Duodenal mucosa (tissue), 2 donors: Measurements from ENCODE around the gene LIN7B.

Experiments used
- H3K27ac ChIP-seq: one replicate; pipeline ENCODE4 v1.7.0; 2013; ENCODE audit warnings: low read depth, low read length
- H3K27me3 ChIP-seq, 2 donors: one replicate each; pipeline ENCODE4 v1.7.0; 2013; ENCODE audit warnings: low read length in 2 of 2, control low read depth in 1 of 2; ENCODE audit not compliant: insufficient read depth in 2 of 2, control insufficient read depth in 1 of 2
- H3K36me3 ChIP-seq, 2 donors: one replicate each; pipeline ENCODE4 v1.7.0; 2013; ENCODE audit warnings: low read length in 2 of 2, control low read depth in 1 of 2; ENCODE audit not compliant: insufficient read depth in 2 of 2, control insufficient read depth in 1 of 2
- H3K4me1 ChIP-seq, 2 donors: one replicate each; pipeline ENCODE4 v1.7.0; 2013; ENCODE audit warnings: low read length in 2 of 2, control low read depth in 1 of 2; ENCODE audit not compliant: insufficient read depth in 2 of 2, control insufficient read depth in 1 of 2
- H3K4me3 ChIP-seq, 2 donors: one replicate each; pipeline ENCODE4 v1.7.0; 2013; ENCODE audit warnings: low read length in 2 of 2, low read depth in 1 of 2
- H3K9ac ChIP-seq, 2 donors: one replicate each; pipeline ENCODE4 v1.7.0; 2013; ENCODE audit warnings: low read length in 2 of 2, low read depth in 1 of 2
- H3K9me3 ChIP-seq, 2 donors: one replicate each; pipeline ENCODE4 v1.7.0; 2013; ENCODE audit warnings: low read length in 2 of 2, control low read depth in 1 of 2; ENCODE audit not compliant: control insufficient read depth in 1 of 2

LIN7B gene

GRCh38 chr19:49148044-49148682, 34.0 kb downstream of the LIN7B start:
- Histone ChIP-seq H3K4me3 (peak overlapping the region; percentile 88 to 97), H3K27ac (peak overlapping the region; percentile 58), H3K9me3 (no peaks in the 10 kb centered on the region), H3K9ac (peak overlapping the region; percentile 57 to 61), H3K4me1 (peaks cover 42 to 44% of the 10 kb centered on the region in 2 donors), H3K36me3 (no peaks in the 10 kb centered on the region), H3K27me3 (peaks cover 0 to 5% of the 10 kb centered on the region in 2 donors)

- Histone ChIP-seq H3K27me3 (peaks cover 0 to 5% of the 10 kb centered on the region in 2 donors), H3K9ac (peak overlapping the region; percentile 98 to 99), H3K27ac (peak overlapping the region; percentile 97)
These were observed 34.8 kb downstream of the LIN7B start for GRCh38 chr19:49148784-49149651.

GRCh38 chr19:49149652-49150105, 35.5 kb downstream of the LIN7B start:
- Histone ChIP-seq H3K9me3 (no peaks in the 10 kb centered on the region), H3K27me3 (peaks cover 0 to 5% of the 10 kb centered on the region in 2 donors), H3K36me3 (no peaks in the 10 kb centered on the region), H3K27ac (peak overlapping the region; percentile 97), H3K4me1 (peaks cover 42 to 43% of the 10 kb centered on the region in 2 donors), H3K9ac (peak overlapping the region; percentile 98 to 99), H3K4me3 (peak overlapping the region; percentile 88 to 97)

More at GRCh38 chr19:49148784-49149651, 34.8 kb downstream of the LIN7B start:
- Histone ChIP-seq H3K36me3 (no peaks in the 10 kb centered on the region), H3K9me3 (no peaks in the 10 kb centered on the region), H3K4me1 (peaks cover 42 to 43% of the 10 kb centered on the region in 2 donors), H3K4me3 (peak overlapping the region; percentile 88 to 97)

- Histone ChIP-seq H3K9ac (peak overlapping the region; percentile 98 to 99), H3K4me3 (peak overlapping the region; percentile 88 to 97), H3K9me3 (no peaks in the 10 kb centered on the region), H3K4me1 (peaks cover 42 to 43% of the 10 kb centered on the region in 2 donors), H3K27me3 (peaks cover 0 to 5% of the 10 kb centered on the region in 2 donors), H3K36me3 (no peaks in the 10 kb centered on the region), H3K27ac (peak overlapping the region; percentile 97)
These were observed 36.2 kb downstream of the LIN7B start for GRCh38 chr19:49150106-49150943.

- Histone ChIP-seq H3K4me3 (peak overlapping the region; percentile 88 to 97), H3K9ac (peak overlapping the region; percentile 98 to 99), H3K36me3 (no peaks in the 10 kb centered on the region), H3K4me1 (peaks cover 37% of the 10 kb centered on the region in 2 donors), H3K27me3 (peaks cover 0 to 5% of the 10 kb centered on the region in 2 donors), H3K27ac (peak overlapping the region; percentile 97), H3K9me3 (no peaks in the 10 kb centered on the region)
These were observed 36.7 kb downstream of the LIN7B start for GRCh38 chr19:49150944-49151243.

- Histone ChIP-seq H3K9me3 (no peaks in the 10 kb centered on the region), H3K9ac (peak overlapping the region; percentile 54 to 99), H3K27ac (peak overlapping the region; percentile 97), H3K36me3 (no peaks in the 10 kb centered on the region), H3K4me1 (peaks cover 32% of the 10 kb centered on the region in 2 donors), H3K4me3 (peak overlapping the region; percentile 88 to 97), H3K27me3 (peaks cover 0 to 5% of the 10 kb centered on the region in 2 donors)
These were observed 37.3 kb downstream of the LIN7B start for GRCh38 chr19:49151267-49152118.

- no peak overlapping the region for H3K27ac ChIP-seq
- H3K27me3 ChIP-seq = peaks cover 0 to 5% of the 10 kb centered on the region in 2 donors
- H3K9ac ChIP-seq = no peak overlapping the region
- H3K4me3 ChIP-seq = no peak overlapping the region
- H3K4me1 ChIP-seq = peaks cover 32 to 33% of the 10 kb centered on the region in 2 donors
- H3K9me3 ChIP-seq = no peaks in the 10 kb centered on the region
- no peaks in the 10 kb centered on the region for H3K36me3 ChIP-seq
These were observed 38.0 kb downstream of the LIN7B start for GRCh38 chr19:49152119-49152550.

GRCh38 chr19:49153167-49153809, 39.1 kb downstream of the LIN7B start:
- no peaks in the 10 kb centered on the region for H3K36me3 ChIP-seq
- H3K9me3 ChIP-seq = no peaks in the 10 kb centered on the region
- no peak overlapping the region for H3K4me3 ChIP-seq
- H3K27ac ChIP-seq = no peak overlapping the region
- peaks cover 0 to 2% of the 10 kb centered on the region in 2 donors for H3K27me3 ChIP-seq
- peaks cover 26 to 31% of the 10 kb centered on the region in 2 donors for H3K4me1 ChIP-seq
- no peak overlapping the region for H3K9ac ChIP-seq

- H3K4me1 ChIP-seq = peaks cover 18 to 27% of the 10 kb centered on the region in 2 donors
- H3K9me3 ChIP-seq = no peaks in the 10 kb centered on the region
- no peak overlapping the region for H3K9ac ChIP-seq
- H3K27ac ChIP-seq = no peak overlapping the region
- H3K4me3 ChIP-seq = no peak overlapping the region
- no peaks in the 10 kb centered on the region for H3K27me3 ChIP-seq
- no peaks in the 10 kb centered on the region for H3K36me3 ChIP-seq
These were observed 40.1 kb downstream of the LIN7B start for GRCh38 chr19:49154279-49154678.
